OCI-LY3 (cell line): ENCODE results near the gene LTBP1.

ENCODE experiments used
- EZH2phosphoT487 ChIP-seq: fragments of 200-600 bp; shearing (Covaris generic); IDR thresholded peaks from 2 replicates; pipeline ENCODE4 v1.6.1; 2018; ENCODE audit warnings: antibody characterized with exemption, mixed run types, low read depth
- TF ChIP-seq, protein P1 (sequence below): fragments of 200-600, 300-600 bp; sonication (generic); IDR thresholded peaks from 2 replicates; pipeline ENCODE4 v1.5.1; 2014; ENCODE audit warnings: antibody characterized with exemption, low read length, low read depth

GRCh38 chr2:33322612-33323011, 375.9 kb downstream of the LTBP1 start:
- TF ChIP-seq, protein P1, sequence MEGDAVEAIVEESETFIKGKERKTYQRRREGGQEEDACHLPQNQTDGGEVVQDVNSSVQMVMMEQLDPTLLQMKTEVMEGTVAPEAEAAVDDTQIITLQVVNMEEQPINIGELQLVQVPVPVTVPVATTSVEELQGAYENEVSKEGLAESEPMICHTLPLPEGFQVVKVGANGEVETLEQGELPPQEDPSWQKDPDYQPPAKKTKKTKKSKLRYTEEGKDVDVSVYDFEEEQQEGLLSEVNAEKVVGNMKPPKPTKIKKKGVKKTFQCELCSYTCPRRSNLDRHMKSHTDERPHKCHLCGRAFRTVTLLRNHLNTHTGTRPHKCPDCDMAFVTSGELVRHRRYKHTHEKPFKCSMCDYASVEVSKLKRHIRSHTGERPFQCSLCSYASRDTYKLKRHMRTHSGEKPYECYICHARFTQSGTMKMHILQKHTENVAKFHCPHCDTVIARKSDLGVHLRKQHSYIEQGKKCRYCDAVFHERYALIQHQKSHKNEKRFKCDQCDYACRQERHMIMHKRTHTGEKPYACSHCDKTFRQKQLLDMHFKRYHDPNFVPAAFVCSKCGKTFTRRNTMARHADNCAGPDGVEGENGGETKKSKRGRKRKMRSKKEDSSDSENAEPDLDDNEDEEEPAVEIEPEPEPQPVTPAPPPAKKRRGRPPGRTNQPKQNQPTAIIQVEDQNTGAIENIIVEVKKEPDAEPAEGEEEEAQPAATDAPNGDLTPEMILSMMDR = no peak
- TF ChIP-seq EZH2phosphoT487 = no peak
